Upper lobe of right lung (tissue), 1 donor: ENCODE measurements around the gene ETS2. TPM values are rescaled to one million over a fixed set of nuclear protein-coding genes. Genes with fewer than 3 reads are reported as not detected.

ENCODE experiments used
- ATAC-seq: fragments of 200-7000 bp; cut with Tn5 transposase; one replicate; pipeline ENCODE4 v1.9.1; 2020; ENCODE audit warnings: mild to moderate bottlenecking, moderate library complexity
- DNase-seq: peaks from one replicate; pipeline ENCODE4 v3.0.0-alpha.2; 2020
- H3K27ac ChIP-seq: fragments of 200-600 bp; one replicate; pipeline ENCODE4 v1.8.0; 2022
- H3K27me3 ChIP-seq: fragments of 200-600 bp; one replicate; pipeline ENCODE4 v1.8.0; 2022; ENCODE audit warnings: mild to moderate bottlenecking
- H3K36me3 ChIP-seq: fragments of 200-600 bp; one replicate; pipeline ENCODE4 v1.8.0; 2022
- H3K4me1 ChIP-seq: fragments of 200-600 bp; one replicate; pipeline ENCODE4 v1.8.0; 2022
- H3K4me3 ChIP-seq: fragments of 200-600 bp; one replicate; pipeline ENCODE4 v1.8.0; 2022; ENCODE audit warnings: mild to moderate bottlenecking
- H3K9me3 ChIP-seq: fragments of 200-600 bp; one replicate; pipeline ENCODE4 v1.8.0; 2022
- intact Hi-C: fragments of 100-400 bp; cut with DNase I; formaldehyde crosslinking; loops from one replicate; pipeline ENCODE4 v1.11.0; 2022
- total RNA-seq: library from RNA; stranded (reverse); fragmentation: NEBNext Ultra II Directional; extraction: Animal tissue kit (Norgen Biotek cat#: 25700); gene quantifications from one replicate; pipeline ENCODE4 v1.2.1, GENCODE V29; 2021
- TF ChIP-seq, protein P1 (sequence below): fragments of 200-600 bp; IDR thresholded peaks from one replicate; pipeline ENCODE4 v1.8.0; 2022; ENCODE audit warnings: antibody characterized with exemption
- donor health status: DM: no; HTN: yes; CAD: no; lungs with severe emphysema.

The ETS2 gene
- total RNA-seq, 1 donor from 2014 or later = 195 TPM

DNA sequence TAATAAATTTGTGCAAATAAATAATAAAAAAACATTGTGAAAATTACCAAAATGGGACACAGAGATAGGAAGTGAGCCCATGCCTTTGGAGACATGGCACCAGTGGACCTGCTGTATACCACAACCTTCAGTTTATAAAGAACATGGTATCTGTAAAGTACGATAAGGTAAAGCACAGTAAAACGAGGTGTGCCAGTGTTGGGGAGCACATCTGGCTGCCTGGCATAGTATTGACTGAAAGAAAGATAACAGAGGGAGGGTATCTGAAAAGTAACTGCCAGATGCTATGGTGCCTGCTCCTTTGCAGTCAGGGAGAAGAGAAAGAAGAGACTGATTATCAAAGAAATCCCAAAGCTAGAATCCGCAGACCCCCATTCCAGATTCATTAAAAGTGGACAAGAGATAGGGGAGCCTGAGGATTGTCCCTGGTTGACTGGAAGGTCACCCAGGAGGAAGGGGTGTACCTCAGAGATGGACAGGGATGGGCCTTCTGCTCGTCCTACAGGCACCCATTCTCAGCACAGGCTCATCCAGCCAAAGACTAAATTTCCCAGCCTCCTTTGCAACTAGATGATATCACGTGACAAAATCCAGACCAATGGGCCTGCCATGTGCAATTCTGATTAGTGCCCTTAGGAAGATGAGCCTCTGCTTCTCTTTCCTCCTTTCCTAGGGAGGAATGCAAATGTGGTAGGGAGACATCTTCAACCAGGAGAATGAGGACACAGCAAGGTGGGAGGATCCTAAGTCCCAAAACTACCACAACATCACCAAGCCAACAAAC lies 12.9 kb upstream of the ETS2 start:
- TF ChIP-seq, protein P1, sequence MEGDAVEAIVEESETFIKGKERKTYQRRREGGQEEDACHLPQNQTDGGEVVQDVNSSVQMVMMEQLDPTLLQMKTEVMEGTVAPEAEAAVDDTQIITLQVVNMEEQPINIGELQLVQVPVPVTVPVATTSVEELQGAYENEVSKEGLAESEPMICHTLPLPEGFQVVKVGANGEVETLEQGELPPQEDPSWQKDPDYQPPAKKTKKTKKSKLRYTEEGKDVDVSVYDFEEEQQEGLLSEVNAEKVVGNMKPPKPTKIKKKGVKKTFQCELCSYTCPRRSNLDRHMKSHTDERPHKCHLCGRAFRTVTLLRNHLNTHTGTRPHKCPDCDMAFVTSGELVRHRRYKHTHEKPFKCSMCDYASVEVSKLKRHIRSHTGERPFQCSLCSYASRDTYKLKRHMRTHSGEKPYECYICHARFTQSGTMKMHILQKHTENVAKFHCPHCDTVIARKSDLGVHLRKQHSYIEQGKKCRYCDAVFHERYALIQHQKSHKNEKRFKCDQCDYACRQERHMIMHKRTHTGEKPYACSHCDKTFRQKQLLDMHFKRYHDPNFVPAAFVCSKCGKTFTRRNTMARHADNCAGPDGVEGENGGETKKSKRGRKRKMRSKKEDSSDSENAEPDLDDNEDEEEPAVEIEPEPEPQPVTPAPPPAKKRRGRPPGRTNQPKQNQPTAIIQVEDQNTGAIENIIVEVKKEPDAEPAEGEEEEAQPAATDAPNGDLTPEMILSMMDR = no peak
- intact Hi-C loops = no loop called here
- no peak for ATAC-seq

DNA sequence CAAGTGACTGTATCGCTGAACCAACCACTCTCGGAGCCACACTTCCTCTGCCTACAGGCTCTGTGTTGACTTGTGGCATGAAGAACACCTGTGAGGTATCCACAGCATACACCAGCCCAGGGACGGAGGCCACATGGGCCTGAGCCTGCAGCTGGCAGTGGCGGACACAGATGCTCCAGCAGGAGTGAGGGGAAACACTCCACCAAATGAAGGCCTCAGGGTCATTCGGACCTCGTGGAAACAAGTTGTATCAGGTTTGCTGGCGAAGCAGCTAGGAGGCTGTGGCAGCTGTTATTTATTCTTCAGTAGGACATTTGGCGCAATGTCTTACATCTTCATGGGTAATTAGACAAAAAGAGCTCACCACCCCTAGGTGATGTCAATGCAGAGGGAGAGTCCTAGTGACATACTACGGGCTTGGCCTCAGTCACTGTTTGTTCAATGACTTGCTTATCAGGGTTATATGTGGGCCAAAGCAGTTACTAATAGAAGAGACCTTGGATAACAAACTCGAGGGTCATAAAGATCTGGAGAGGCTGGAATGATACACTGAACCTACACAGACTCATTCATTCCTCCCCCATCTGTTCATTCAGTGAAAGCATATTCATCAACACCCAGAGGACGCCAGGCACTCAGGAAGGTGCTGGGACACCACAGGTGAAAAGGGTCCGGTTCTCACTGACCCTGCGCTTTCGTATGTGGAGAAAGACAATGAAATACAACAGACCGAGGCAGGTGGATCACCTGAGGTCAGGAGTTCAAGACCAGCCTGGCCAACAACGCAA lies 11.6 kb upstream of the ETS2 start:
- Histone ChIP-seq H3K27me3 (no peaks in the 10 kb centered on the region), H3K9me3 (no peaks in the 10 kb centered on the region), H3K27ac (no peak overlapping the region), H3K4me3 (no peak overlapping the region), H3K36me3 (no peaks in the 10 kb centered on the region), H3K4me1 (no peaks in the 10 kb centered on the region)
- DNase-seq (no peak), ATAC-seq (no peak)
- intact Hi-C loops = no loop called here
- TF ChIP-seq, protein P1 = no peak

More for the DNA sequence above, 12.9 kb upstream of the ETS2 start:
- Histone ChIP-seq H3K4me1 (no peaks in the 10 kb centered on the region), H3K4me3 (no peak overlapping the region), H3K9me3 (no peaks in the 10 kb centered on the region), H3K36me3 (no peaks in the 10 kb centered on the region), H3K27ac (no peak overlapping the region), H3K27me3 (no peaks in the 10 kb centered on the region)
- no peak for DNase-seq

DNA sequence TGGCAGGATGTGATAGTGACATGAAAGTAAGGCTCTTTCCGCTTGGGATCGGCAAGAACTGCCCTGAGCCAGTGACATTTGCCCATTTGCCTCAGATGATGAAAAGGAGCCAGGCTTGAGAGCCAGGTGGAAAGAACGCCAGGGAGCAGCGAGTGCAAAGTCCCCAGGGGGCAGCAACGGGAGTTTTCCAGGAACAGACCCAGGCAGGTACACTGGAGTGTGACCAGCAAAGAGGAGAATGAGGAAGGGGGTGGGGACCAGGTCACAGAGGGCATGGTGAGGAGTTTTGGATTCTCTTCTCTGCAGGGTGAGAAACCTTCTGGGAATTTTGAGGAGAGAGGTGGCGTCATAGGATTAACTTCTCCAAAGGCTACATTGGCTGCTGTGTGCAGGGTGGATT lies 10.8 kb upstream of the ETS2 start:
- Histone ChIP-seq H3K4me1 (no peaks in the 10 kb centered on the region), H3K9me3 (no peaks in the 10 kb centered on the region), H3K36me3 (no peaks in the 10 kb centered on the region), H3K27ac (no peak overlapping the region), H3K4me3 (no peak overlapping the region), H3K27me3 (no peaks in the 10 kb centered on the region)
- ATAC-seq (no peak), DNase-seq (no peak)
- intact Hi-C loops = no loop called here
- TF ChIP-seq, protein P1 = no peak

DNA sequence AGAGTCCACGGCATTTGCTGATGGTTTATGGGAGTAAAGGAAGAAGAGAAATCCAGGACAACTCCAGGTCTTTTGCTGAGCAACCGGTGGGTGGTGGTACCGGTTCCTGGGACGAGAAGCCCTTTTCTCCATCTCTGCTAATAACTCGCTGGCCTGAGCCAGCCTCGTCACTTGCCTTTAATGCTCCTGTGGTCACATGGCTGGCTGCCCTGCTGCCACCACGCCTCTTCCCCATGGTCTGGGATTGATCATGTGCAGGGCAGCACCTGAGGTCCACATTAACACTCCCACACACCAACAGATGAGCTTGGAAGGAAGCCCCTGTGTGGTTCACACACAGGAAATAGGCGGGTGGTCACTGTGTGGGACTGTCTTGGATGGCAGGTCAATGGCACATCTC lies 10.3 kb upstream of the ETS2 start:
- H3K4me3 ChIP-seq = no peak overlapping the region
- ATAC-seq = no peak

DNA sequence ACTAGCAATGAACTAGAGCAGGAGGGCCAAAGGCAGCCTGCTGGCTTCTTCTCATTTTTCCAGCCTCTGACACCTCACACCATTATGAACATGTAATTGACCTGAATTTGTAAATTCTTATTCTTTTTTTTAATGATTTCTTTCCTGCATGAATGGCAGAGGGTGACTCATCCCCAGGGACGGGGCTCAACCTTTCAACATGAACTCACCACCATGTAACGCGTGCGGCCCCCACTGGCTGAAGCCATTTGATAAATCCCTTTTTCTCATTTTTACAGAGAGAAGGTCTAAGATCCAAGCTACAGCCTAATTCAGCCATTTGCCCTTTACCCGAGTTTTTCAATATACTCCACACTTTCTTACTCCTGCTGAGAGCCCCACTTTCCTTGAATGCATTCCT lies 9.3 kb upstream of the ETS2 start:
- TF ChIP-seq, protein P1 = no peak
- Histone ChIP-seq H3K4me3 (no peak overlapping the region), H3K27ac (no peak overlapping the region), H3K36me3 (no peaks in the 10 kb centered on the region), H3K4me1 (no peaks in the 10 kb centered on the region), H3K9me3 (no peaks in the 10 kb centered on the region), H3K27me3 (no peaks in the 10 kb centered on the region)
- intact Hi-C loops = no loop called here
- ATAC-seq = no peak
- no peak for DNase-seq

More for the DNA sequence above, 10.3 kb upstream of the ETS2 start:
- Histone ChIP-seq H3K4me1 (no peaks in the 10 kb centered on the region), H3K9me3 (no peaks in the 10 kb centered on the region), H3K27me3 (no peaks in the 10 kb centered on the region), H3K36me3 (no peaks in the 10 kb centered on the region), H3K27ac (no peak overlapping the region)
- no peak for DNase-seq
- TF ChIP-seq, protein P1 = no peak
- intact Hi-C loops = no loop called here
